GM21367 (cell line): ENCODE results near the gene CEBPG.

ENCODE experiments used
- ATAC-seq: cut with Tn5 transposase; IDR thresholded peaks from one replicate; pipeline ENCODE4 v1.9.1; 2021; ENCODE audit not compliant: unreplicated experiment

Gene CEBPG

DNA sequence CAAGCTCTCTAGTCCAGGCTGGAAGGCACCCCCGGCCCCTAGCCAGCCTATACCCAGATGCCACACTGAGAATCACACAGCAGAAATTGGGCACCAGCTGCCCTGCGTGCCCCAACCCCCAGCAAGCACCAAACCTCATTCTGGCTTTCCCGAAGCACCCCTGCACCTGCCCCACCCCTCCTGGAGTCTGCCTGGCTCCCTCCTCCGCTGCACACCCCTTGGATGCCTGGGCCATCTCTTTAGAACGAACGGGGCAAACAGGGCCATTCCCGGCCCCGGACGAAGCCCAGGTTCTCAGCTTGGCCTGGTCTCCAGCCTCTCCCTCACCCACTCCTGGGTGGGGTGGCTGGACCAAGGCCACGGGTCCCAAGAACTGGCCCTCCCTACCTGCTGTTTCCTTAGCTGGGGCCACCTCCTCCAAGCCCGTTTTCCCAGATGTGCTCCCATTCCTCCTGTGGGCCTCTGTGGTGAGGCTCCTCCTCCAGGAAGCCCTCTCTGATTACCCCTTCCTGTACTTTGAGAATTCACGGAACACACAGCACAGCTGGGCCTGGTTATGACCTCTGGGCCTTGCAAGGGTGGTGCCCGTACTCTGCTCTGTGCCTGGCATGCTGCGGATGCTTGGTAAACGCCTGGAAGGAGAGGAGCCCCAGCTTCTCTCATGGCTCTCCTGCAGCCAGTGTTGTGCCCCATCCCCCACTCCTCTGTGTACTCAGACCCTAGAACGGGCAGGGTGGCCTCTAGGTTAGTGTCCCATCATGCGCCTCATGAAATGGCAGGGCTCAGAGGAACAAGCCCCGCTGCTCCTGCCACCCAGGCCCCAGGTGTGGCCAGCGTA lies 21.4 kb downstream of the CEBPG start:
- ATAC-seq: no peak

DNA sequence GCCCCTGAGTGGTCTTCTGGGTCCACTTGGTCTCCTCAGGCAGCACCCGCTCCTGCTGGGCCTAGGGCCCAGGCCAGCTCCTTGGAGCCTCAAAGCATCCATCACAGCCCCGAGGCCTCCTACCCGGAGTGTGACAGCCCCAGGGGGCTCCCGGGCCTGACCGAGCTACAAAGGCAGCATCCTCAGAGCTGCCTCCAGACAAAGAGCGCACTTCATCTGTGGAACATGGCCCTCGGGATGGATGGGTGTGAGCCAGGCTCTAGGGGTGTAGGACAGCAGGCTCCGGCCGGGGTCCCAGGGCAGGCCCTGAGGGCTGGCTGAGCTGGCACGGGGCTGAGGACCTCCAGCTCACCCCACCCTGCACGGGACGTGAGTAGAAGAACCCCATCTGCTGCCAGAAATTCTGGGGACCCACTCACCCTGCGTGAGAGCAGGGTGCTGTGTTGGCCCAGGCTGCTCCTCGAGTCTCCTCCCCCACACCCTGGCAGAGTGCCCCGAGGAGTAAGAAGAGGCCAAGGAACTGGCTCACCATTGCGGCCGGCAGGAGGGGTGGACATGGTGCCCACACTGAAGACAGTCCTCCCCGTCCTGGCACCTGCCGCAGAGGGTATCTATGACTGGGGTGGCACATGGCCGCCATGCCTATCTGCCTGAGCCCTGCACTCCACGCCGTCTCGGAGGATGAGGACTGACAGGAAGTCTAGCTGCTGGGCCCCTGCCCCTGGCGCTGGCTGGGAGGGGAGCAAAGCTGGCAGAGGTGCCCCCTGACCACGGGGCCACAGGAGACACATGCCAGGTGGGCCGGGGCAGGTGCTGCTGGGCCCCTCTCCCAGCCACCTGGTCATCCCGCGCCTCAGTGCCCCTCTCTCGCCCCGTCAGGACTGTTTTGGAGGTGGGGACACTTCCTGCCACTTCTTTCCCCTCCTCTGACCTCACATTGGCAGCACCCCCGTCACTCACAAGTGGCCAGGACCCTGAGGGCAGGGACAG lies 22.3 kb downstream of the CEBPG start:
- ATAC-seq: no peak

DNA sequence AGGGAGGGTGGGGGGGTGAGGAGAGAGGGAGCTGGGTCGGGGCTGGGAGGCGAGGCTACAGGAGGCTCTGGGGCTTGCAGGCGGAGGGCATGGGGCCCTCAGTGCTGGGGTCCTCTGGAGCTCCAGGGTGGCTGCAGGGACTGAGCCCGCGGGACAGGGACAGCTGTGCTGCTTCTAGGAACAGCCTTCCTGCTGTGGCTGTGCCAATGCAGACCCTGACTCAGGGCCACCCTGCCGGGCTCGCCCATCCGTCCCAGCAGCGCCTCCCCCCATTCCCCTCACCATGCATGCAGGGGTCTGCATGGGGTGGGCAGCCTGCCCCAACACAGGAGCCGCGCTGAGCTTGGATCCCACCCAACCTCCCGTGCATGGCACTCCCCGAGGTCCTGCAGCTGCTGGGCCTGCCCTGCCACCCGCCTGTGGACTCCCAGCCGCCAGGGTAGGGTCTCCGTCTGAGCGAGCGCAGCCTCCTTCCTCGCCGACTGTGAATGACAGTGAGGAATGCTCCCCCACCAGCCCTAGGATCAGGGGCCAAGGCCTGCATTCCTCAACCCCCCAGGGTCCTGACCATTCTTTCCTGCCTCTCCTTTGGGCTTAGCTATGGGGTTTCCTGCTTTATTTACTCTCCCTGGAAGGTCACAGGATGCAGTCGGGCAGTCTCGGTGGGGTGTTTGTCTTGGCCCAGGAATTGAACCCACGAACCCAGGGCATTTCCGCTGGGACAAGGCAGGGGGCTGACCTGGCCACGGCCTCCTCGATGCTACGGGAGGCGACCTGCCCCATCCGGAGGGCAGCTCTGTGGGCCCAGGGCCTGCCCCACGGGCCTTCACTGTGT lies 23.4 kb downstream of the CEBPG start:
- no peak for ATAC-seq

DNA sequence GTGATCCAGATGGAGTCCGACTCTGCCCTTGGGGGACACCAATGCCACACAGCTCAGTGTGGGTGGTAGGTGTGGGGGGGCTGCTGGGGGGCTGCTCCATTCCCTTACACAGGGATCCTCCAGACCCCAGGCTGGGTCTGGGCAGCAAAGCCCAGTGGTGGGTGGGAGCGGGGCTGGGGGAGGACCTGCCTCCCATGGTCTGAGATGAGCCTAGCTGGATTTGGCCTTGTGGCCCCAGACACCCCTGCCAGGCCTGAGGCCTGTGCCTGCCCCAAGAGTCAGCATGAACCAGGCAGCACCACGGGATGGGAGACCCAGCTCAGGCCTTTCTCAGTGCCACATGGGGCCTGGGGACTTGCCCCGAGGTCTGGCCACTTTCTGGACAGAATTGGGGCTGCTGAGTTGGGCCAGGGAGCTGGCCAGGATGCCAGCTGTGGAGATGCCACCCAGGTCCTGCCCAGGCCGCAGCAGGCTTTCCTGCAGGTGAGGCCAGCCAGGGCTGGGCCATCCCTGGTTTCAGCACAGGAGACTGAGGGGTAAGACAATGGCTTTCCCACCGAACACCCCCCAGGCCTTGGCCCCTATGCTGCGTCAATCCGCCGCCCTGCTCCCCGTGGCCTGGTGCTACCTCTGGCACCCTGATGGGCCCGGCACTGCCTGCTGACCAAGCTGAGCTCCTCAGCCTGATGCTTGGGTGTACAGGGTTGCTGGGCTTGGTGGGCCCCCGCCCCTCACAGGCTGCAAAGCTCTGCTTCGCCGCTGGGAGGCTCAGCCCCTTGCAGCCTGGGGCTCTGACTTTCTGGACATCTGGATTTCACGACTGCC lies 24.2 kb downstream of the CEBPG start:
- ATAC-seq: no peak

DNA sequence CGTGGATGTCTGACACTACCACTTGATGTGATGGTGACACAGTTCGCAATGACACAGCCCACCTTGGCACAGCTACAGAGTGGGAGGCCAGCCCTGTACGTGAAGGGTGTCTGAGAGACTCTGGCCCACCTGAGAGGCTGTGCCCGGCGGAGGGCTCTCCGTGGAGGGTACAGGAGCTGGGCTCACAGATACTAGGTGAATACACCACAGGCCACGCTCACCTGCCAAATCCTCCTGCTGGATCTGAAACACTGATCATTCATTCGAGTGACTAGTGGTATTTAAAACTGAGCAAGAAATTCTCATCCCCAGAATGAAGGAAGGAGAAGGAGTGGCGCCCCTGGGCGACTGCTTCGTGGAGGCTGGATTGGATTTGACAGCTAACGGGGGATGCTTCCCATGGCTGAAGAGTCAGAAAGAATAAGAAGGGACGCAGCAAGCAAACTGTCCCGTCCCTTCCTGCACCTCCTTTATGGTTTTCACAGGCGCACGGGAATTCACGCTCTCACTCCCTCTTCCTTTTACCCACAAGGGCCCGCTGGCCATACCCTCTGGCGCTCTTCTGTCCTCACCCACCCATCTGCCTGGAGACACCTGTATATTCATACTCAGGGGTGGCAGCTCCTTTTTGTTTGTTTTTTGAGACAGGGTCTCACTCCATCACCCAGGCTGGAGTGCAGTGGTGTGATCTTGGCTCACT lies 25.0 kb downstream of the CEBPG start:
- no peak for ATAC-seq

DNA sequence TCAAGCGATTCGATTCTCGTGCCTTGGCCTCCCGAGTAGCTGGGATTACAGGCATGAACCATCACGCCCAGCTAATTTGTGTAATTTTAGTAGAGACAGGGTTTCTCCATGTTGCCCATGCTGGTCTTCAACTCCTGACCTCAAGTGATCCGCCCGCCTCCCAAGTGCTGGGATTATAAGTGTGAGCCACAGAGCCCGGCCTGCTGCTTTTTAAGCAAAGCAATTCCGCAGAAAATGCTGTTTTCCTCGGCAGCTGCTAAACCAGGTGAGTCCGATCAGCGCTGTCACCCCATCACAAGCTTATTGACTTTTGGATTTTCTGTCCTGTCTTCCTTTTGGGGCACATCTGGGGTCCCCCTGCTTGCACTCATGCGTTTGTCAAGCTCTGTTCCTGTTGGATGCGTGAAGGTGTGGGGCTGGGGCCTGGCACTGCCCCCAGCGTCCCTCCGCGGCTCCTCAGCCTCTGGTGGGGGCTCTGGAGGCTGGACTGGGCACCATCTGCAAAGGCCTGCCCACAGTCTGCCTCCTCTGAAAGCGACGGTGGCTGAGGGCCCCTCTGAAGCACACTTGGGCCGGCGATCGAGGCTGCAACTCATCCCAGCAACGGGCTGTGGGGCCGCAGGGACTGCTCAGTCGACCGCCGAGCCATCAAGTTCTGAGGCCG lies 25.7 kb downstream of the CEBPG start:
- no peak for ATAC-seq

DNA sequence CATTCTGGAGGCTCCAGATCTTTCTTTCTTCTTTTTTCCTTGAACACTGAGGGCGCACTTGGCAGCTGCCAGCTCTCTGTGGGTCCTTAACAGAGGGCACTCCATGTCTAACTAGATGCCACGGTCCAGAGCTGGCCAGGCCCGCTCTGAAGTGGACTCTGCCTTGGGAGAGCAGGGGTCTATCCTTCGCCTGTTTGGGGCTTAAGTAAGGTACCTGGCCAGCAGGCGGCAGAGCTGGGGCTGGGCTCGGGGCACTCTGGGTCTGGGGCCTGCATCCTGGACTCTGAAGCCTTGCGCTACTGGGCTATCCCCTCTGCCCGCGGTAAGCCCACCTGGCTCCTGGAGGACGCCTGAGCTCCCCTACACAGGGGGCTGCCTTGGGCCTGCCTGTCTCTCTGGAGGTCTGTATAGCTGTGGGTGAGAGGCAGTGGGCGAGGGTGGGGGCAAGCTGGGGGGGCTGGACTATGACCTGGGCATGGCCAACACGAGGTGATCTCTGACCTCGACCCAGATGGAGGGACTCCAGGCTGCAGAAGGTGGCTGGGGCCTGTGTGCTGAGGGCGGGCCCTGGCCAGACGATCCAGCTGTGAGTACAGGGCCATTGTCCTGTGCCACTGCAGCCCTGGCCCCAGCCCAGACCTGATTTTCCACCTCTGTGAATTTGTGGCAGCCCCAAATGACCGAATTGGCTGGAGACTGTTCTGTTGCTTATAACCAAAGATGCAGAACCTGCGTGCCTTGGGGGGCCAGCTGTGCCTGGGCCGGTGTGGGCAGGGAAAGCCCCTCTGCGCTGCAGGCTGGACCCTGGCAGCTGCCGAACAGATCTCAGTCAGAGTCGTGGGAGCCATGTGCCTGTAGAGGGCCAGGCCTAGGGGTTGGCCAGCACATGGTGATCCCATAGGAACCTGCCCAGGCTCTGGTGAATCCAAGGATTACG lies 26.5 kb downstream of the CEBPG start:
- no peak for ATAC-seq

DNA sequence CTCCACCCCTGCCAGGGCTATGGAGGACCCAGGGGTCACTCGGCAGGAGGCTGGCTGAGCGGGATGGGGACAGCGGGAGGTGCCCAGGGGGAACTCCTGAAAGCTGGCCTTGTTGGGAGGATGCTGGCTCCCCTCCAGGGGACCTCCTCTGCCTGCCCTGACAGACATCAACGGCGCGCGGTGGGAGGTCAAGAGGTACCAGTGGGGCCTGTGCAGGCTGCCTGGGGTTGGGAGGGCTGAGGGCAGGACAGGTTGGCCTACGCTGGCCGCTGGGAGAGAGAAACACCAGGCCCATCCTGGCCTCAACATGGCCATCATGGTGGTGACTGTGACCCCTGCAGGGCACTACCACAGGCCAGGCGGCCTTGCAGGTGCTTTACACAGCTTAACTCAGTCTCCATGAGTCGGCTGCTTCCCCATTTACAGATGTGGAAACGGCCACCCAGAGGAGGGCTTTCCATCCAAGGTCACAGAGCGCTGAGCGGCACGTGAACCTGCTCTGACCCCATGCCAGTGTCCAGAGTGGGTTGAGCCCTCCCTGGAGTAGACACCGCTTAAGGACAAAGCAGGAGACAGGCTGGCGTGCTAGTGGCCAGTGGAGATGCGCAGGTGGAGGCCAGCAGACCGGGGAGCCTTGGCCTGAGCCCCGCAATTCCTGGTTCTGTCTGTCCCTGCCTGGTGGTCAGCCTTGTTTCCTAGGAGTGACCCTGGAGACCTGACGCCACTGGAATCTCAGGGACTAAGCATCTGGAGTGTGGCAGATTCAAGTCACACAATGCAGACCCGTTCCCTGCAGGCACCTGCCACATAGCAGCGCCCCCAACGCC lies 27.6 kb downstream of the CEBPG start:
- ATAC-seq: no peak

DNA sequence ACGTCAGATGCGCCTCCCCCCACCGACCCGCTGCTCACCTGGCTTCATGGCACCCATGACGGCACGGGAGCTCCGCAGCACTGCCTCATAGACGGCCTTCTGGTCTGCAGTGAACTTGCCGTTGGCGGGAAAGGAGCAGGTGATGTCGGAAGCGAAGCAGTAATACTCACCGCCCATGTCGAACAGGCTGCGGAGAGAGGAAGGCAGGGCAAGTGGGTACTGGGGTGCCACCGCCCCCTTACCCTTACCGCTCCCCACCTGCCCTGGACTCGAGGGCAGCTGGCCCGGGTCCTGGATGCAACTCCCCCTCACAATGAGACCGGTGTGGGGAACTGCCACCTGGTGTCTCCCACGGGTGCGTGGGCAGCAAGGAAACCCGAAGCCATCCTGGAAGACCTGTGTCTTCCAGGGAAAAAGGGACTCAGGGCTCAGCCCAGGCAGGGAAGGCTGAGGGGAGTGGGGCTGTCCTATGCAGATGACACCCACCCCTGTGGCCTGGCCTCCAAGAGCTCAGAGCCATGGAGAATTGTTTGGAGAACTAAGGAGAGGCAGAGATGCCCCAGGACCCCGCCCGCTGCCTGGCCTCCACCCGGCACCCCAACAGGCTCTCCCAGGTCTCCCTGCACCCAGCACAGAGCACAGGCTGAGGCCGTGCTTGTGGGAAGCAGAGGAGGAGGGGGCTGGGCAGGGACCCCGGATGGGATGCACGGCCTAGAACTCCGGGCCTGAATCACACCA lies 28.3 kb downstream of the CEBPG start:
- no peak for ATAC-seq

DNA sequence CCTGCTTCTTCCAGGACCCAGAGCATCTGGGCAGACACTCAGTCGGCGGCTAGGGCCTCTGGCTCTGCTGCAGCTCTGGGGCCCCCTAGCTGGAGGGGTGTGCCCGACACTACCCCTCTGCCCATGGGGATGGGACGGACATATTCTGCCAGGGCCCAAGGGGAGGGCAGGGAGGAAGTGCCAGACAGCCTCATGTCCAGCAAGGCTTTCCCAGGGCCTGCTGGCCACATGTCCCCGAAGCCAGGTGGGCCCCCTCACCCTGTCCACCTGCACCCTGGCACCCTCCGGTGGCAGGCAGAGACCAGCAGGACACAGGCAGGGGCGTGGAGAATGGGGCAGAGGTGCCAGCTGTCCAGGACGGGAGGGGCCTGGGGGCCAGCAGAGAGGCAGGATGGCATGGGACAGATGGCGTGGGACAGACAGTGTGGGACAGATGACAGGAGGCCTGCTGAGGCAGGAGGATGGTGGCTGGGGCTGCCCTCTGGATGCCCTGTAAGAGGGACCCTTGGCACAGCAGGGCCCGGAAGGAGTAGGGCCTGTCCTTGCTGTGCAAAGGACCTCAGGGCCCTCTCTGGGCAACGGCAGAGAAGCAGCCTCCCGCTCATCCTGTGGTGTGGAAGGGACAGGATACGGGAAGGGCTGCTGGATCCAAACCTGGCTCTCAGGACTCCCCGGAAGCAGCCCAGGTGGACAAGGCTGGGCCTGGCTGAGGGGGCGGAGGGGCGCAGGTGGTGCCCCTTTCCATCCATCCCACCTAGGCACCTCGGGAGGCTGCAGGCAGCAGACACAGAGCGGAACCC lies 29.1 kb downstream of the CEBPG start:
- ATAC-seq: no peak

DNA sequence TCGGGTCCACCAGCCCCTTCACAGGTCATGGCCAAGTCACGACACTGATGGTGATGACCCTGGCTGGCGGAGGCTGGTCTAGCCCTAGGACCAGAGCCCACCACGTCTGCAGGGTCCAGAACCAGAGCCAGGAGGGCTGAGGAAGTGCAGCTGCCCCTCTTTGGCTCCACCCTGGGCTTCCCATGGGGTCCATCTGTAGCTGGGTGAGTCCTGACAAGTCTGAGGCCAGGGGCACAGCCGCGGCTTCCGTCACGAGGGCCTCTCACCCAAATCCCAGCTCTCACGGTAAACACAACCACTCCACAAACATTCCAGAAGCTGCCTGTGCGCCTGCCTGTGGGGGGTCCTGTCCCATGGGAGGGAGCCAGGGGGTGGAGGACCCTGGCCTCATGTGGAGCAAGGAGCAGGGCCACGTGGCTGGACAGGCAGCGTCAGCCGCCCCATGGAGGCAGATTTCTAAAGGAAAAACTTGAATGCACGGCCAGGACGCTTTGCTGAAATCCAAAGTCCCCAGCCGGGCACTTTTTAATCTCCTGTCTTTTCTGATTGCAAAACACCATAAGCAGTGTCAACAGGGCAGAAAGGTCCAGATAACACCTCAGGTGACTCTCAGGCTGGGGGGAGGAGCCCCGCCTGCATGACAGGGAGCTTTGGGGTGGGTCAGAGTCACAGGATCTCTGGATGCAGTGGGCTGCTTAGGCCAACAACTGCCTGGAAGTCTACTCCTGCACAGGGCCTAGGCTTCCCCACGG lies 29.9 kb downstream of the CEBPG start:
- no peak for ATAC-seq

DNA sequence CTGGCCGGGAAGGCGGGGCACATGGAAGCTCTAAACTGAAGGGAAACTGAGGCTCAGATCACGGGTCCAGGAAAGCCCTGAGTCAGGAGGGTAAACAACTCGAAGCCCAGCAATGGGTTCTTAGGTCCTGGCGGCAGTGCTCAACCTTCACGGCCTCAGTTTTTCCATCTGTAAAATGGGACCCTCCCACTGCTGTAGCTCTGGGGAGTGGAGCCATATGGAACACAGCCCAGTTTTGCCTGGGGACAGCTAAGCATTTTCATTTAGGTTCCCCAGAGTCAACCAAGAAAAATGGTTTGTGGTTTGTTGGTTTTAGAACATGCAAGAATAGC lies 30.4 kb downstream of the CEBPG start:
- ATAC-seq: no peak

DNA sequence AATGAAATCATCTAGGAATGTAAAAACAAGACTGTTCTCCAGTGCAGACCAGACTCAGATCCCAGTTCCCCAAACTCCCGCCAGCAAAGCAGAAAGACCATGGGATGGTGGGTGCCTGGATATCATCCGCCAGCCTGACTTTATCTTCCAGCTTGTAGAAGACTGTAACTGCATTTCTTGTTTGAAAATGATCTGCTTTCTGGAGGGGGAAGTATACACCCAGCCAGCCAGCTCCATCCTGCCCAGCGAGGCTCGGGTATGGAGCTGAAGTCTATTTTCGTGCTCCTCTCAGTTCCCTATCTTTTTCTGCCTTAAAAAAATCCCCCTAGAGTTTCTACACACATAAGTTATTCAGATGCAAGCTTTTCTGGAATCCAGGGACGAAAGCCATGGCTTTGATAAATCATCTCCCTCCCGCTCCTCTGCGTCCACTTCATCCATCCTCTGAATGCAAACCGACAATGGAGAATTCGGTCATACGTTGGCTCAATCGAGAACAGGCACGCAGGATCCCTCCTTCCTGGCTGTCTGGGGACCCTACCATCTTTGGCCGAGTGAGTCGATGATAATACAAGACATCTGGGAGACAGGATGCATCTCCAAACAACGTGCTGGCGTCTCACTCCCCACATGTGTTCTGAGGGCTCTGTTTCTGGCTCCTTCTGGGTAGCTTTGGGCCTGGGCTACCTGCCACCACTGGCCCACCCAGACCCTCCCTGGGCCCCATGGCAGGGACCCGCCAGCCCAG lies 31.2 kb downstream of the CEBPG start:
- no peak for ATAC-seq

DNA sequence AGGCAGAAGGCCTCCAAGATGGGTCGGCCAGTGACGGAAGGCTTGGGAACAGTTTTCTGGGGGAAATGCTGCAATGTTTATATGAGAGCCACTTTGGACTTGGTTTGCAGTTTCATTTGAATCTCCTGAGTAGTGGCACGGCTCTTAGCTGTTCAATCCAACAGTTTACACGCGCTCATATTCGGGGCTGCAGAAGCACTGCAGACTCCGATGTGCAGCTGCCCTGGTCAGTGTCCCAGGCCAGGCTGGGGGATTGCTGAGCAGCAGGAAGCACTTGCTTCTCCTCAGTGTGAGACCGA lies 31.7 kb downstream of the CEBPG start:
- ATAC-seq: no peak
